Endothelial cell of hepatic sinusoid (primary cell): ENCODE results near the gene SMIM26.
"Not testable (repeated sequence)": the region's sequence is repeated elsewhere in the genome, so short reads cannot be mapped to it uniquely, and the experiment has no call there.

Experiments
- in situ Hi-C: cut with HindIII; loops from 2 replicates; pipeline ENCODE4 v1.10.0; 2017; ENCODE audit warnings: low sequenced_read_pairs

Gene SMIM26

DNA sequence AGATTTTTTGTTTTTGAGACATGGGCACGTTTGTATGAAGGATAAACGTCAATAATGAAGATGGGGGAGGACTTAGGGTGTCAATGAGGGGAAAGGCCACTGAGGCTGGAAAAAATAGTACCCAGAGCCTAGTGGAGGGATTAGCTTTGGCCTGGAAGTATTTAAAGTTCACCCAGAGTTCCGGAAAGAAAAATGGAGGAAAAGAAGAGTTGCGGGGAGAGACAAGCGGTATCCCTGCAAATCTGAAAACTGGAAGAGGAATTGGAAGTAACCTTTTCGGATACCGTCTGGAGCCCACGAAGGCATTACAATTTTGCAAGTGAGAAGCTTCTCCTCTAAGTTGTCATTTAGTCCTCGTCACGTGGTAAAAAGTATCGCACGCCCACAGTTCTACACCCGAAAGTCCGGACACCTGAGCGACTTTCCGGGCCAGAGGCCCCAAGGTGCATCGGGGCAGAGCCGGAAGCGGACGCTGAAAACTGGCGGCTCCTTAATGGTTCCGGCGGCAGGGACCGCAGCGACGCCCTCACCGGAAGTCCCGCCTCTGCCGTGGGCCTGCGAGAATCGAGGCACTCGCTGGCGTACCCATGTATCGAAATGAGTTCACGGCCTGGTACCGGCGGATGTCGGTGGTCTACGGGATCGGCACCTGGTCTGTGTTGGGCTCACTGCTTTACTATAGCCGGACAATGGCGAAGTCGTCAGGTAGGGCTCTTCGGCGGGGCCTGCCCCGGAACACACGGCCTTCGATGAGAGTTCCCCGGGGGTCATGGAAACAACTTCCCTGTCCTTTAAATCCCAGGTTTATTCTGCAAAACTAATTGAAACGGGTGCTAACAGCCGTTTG lies at the start of gene SMIM26:
Gene SMIM26 (plus strand): TSS at position 541 of the 847 bp plus-strand sequence. CDS start 47 bp downstream, at position 588.
- in situ Hi-C loops: no loop called here

DNA sequence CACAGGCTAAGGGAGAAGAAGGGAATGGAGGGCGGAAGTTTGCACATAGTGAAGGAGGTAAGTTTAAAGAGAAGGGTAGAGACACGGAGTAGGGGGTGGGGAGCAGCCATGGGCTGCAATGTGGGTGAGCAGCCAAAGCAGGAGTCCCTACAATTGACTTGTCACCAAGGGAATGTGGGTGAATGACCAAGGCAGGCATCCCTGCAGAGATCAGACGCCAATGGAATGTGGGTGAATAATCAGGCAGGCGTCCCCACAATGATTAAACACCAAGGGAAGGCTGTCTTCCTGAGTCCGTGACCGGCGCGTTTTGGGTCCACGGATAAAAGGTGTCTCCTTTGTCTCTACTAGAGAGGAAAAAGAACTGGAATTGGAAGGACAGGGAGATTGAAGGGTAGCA lies 45.2 kb upstream of the SMIM26 start:
- in situ Hi-C loops: not testable (repeated sequence)

- in situ Hi-C loops: no loop called here
Measured at GRCh38 chr20:18523066-18523465, 44.2 kb upstream of the SMIM26 start.

DNA sequence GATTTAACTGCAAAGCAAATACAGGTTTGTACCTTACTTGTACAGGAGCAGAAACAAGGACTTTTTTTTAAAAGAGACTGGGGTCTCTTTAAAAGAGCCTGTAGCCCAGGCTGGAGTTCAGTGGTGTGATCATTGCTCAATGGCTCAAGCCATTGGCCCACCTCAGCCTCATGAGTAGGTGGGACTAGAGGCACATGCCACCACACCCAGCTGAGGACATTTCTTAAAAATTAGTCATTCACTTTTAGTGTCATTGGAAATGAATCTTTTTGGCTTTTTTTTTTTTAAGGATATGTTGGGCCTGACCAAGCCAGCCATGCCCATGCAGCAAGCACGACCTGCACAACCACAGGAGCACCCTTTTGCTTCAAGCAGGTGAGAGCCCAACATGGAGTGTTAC lies 42.6 kb upstream of the SMIM26 start:
- in situ Hi-C loops: loop anchor here (5.0 kb wide), 1 partner anchor 47 kb away; no protein-coding TSS in a partner anchor

- in situ Hi-C loops: loop anchor here (5.0 kb wide), 1 partner anchor 49 kb away; no protein-coding TSS in a partner anchor
Measured at GRCh38 chr20:18526761-18527160, 40.5 kb upstream of the SMIM26 start.

DNA sequence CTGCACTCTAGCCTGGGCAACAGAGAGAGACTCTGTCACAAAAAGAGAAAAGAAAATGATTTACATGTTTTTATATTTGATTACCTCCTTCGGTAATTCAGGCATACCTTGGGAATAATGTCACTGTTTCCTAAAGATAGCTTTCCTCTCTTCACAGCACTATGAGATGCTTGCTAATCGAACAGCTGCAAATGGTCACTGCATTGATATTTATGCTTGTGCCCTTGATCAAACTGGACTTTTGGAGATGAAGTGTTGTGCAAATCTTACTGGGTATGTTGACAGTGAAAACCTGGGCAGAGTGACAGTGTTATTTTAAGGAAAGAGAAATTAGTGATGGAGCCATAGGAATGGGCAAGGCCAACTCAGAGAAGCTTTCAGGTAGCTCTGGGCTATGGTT lies 39.9 kb upstream of the SMIM26 start:
- in situ Hi-C loops: loop anchor here (5.0 kb wide), 1 partner anchor 50 kb away; no protein-coding TSS in a partner anchor

GRCh38 chr20:18527836-18528235 lies 39.4 kb upstream of the SMIM26 start:
- in situ Hi-C loops: loop anchor here (5.0 kb wide), 1 partner anchor 51 kb away; no protein-coding TSS in a partner anchor

GRCh38 chr20:18529041-18529440 lies 38.2 kb upstream of the SMIM26 start:
- in situ Hi-C loops: loop anchor here (5.0 kb wide), 1 partner anchor 52 kb away; no protein-coding TSS in a partner anchor

DNA sequence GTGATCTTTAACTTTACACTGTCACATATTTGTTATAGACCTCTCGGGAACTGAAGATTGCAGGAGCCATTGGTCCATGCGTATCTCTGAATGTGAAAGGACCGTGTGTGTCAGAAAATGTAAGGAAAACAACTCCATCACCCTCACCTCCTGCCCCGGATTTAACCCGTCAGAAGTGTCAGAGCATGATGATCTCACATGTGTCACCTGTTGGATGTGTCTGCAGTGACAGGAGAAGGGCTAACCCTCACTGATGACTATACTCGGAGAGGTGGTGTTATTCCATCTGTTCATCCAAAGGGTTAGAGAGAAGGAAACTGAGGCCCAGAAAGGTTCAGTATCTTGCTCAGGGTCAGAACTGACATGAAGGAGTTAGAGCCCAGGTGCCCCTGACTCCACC lies 34.6 kb upstream of the SMIM26 start:
- in situ Hi-C loops: no loop called here

GRCh38 chr20:18533491-18533890 lies 33.7 kb upstream of the SMIM26 start:
- in situ Hi-C loops: no loop called here

DNA sequence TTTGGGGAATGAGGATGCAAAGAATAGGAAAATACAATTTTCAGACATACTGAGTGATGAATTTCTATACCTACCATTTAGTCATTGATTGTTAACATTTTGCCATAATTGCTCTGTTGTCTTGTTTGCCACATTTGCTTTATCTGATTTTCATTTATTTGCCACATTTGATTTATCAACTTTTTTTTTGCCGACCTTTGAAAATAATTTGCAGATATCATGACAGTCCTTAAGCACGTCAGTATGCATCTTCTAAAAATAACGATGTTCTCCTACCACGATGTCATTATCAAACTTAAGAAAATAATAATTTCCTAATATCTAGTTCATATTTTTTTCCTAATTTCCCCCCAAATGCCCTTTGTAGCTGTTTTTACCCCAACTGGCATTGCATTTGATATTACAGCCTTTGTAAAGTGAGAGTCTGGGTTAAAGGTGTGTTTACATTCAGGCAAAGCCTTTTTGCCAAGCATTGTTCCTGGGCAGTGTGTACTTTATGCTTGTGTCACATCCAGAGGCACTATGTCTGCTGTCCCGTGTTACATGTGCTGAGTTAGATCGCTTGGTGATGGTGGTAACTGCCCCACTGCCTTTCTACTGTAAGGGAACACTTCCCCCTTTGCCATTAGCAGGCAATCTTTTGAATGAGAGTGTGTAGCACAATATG lies 33.1 kb upstream of the SMIM26 start:
- in situ Hi-C loops: no loop called here

DNA sequence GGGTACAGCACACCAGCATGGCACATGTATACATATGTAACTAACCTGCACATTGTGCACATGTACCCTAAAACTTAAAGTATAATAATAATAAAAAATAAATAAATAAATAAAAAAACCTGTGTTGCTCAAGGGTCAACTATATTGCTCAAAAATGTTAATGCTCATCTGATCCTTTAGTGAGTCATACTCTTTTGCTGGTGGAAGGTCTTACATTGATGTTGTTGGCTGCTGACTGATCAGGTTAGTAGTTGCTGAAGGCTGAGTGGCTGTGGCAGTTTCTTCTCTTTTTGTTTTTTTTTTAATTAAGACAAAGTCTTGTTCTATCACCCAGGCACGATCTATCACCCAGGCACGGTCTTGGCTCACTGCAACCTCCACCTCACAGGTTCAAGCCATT lies 29.6 kb upstream of the SMIM26 start:
- in situ Hi-C loops: loop anchor here (5.0 kb wide), 1 partner anchor 105 kb away; no protein-coding TSS in a partner anchor

DNA sequence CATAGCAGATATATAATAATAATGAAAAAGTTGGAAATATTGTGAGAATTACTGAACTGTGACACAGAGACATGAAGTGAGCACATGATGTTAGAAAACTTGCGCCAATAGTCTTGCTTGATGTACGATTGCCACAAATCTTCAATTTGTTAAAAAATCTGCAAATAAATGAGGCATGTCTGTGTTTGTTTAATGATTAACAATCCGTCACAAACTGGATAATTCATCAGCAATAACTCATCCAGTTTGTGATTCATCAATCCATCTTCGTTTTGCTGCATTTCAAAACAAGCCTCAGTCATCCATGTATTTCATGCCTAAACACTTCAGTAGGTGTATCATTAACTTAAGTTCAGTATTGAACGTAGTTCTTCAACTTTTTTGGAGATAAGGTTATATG lies 25.5 kb upstream of the SMIM26 start:
- in situ Hi-C loops: no loop called here

DNA sequence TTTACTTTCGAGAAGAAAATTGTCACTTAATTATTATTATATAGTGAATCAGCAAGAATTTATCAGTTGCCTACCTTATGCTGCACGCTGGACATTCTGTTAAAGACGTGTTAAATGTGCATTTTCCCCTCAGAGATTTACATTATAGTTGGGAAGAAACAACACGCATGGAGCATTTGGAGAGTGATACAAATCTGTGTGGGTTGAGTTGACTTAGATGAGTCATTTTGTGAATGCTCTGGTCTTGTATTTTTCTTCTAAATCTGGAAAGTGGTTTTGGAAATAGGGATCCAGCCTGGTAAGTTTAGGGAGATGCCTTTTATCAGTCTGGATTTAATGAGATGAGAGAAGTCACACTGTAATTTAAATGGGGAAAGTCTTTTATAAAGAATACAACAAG lies 24.0 kb upstream of the SMIM26 start:
- in situ Hi-C loops: no loop called here

DNA sequence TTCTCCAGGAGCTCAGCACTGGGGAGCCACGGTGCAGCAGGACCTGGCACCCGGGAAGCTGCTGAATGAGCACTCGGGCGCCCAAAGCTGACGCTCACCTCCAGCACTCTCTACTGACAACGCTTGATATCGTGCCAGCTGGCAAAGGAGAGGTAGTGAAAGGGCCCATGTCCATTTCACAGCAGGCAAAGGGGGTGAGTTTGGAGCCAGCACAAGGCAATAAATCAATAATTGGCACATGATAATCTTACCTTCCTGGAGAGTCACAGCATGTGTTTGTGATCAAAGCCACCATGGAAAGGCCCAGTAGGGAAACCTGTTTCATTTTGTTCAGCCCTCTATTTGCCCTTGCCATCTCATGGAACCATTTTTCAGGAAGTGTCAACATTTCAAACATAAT lies 23.3 kb upstream of the SMIM26 start:
- in situ Hi-C loops: no loop called here

GRCh38 chr20:18545566-18545965 lies 21.7 kb upstream of the SMIM26 start:
- in situ Hi-C loops: no loop called here

- in situ Hi-C loops: no loop called here
Measured at GRCh38 chr20:18548465-18548864, 18.8 kb upstream of the SMIM26 start.

GRCh38 chr20:18553746-18554145 lies 13.5 kb upstream of the SMIM26 start:
- in situ Hi-C loops: no loop called here

- in situ Hi-C loops: no loop called here
Measured at GRCh38 chr20:18567739-18568091, 483 bp downstream of the SMIM26 start.

- in situ Hi-C loops: no loop called here
Measured at GRCh38 chr20:18571009-18571408, 3.8 kb downstream of the SMIM26 start.

- in situ Hi-C loops: no loop called here
Measured at GRCh38 chr20:18571578-18571977, 4.3 kb downstream of the SMIM26 start.

- in situ Hi-C loops: no loop called here
Measured at GRCh38 chr20:18577942-18578341, 10.7 kb downstream of the SMIM26 start.
